ENCODE data around the gene TCAF1.

The TCAF1 gene

DNA sequence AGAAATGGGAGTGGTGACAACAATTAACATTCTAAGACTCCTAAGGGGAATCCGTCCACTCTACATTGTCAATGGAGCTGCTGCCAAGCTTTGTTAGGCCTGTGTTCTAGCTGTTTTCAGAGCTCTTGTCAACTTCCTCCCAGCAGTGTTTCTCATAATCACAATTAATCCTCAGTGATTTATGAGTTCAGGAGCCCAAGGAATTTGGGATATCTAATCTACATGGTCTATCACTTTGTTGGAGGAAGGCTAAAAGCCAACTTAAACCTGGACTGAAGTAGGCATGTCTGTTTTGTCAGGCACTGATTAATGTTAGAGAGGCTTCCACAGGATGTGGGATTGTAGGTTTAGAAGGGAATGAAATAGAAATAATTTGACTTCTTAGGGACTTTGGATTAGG lies 22.9 kb upstream of the TCAF1 start:
- H3K4me1 ChIP-seq (ENCODE audit: control insufficient read depth in 1 of 2, insufficient read depth in 2 of 2, low read length in 2 of 2) = no peaks in the 10 kb centered on the region
- H3K9me3 ChIP-seq (ENCODE audit: control insufficient read depth in 1 of 2, low read length in 2 of 2) = no peaks in the 10 kb centered on the region
- no peaks in the 10 kb centered on the region for H3K36me3 ChIP-seq (ENCODE audit: control insufficient read depth in 1 of 2, insufficient read depth in 2 of 2, low read length in 2 of 2)
- H3K4me3 ChIP-seq (ENCODE audit: low read depth in 1 of 2, low read length in 2 of 2) = no peak overlapping the region
- H3K27me3 ChIP-seq (ENCODE audit: low read depth, low read length) = no peaks in the 10 kb centered on the region
- no peak overlapping the region for H3K27ac ChIP-seq (ENCODE audit: low read length)

DNA sequence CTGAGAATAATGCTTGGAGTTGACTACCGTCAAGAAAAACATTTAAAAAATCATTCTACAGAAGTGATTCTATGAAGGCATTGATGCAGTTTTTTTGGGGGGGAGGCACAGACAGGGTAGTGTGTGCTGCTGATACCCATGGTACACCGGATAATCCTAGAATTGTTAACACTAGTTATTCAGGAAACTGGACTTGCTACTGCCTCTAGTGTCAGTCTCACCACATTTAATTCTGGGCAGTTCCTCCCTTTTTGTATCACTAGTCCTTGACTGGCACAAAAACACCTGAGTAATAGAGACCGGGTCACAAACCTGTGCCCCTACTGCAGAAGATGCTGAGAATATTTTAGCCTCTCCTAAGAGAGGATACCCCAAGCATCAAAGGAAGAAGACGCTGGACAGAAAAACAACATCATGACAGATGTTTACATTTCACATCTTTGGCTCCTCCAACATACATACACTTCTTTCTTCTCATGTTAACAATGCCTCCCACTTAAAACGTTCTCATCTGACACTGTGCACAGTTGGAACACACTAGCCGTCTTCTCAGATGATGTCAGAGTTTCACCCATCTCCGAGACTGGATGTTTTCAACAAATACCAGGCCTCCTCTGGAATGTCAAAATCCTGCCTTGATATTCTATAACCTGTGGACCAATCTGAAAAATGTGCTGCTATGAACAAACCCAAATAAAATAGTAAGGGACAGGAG lies 13.1 kb upstream of the TCAF1 start:
- H3K27ac ChIP-seq (ENCODE audit: low read length) = no peak overlapping the region
- no peak overlapping the region for H3K4me3 ChIP-seq (ENCODE audit: low read depth in 1 of 2, low read length in 2 of 2)
- H3K4me1 ChIP-seq (ENCODE audit: control insufficient read depth in 1 of 2, insufficient read depth in 2 of 2, low read length in 2 of 2) = peaks cover 0 to 5% of the 10 kb centered on the region in 2 donors
- no peaks in the 10 kb centered on the region for H3K27me3 ChIP-seq (ENCODE audit: low read depth, low read length)
- no peaks in the 10 kb centered on the region for H3K36me3 ChIP-seq (ENCODE audit: control insufficient read depth in 1 of 2, insufficient read depth in 2 of 2, low read length in 2 of 2)
- H3K9me3 ChIP-seq (ENCODE audit: control insufficient read depth in 1 of 2, low read length in 2 of 2) = no peaks in the 10 kb centered on the region

DNA sequence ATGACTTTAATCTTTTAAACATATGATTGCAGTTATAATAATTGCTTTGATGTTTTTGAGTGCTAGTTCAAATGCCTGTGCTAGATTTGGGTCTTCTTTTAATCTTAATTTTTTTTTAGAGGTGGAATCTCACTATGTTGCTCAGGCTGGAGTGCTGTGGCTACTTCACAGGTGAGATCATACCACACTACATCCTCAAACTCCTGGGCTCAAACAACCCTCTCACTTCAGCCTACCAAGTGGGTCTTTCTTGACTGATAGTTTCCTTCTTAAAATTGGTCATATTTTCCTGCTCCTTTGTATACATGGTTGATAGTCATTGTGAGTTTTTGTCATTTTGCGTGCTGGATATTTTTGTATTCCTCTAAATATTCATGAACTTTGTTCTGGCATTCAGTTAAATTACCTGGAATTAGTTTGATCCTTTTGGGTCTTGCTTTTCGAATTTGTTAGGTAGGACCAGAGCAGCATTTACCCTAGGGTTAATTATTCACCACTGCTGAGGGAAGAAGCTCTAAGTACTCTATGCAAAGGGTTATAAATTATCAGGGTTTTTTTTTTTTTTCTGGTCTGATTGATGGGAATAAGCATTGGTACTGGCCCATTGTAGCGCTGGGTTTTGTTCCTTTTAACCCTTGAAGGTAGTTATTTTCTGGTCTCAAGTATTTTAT lies 12.1 kb upstream of the TCAF1 start:
- no peaks in the 10 kb centered on the region for H3K36me3 ChIP-seq (ENCODE audit: control insufficient read depth in 1 of 2, insufficient read depth in 2 of 2, low read length in 2 of 2)
- no peak overlapping the region for H3K4me3 ChIP-seq (ENCODE audit: low read depth in 1 of 2, low read length in 2 of 2)
- peaks cover 0 to 10% of the 10 kb centered on the region in 2 donors for H3K4me1 ChIP-seq (ENCODE audit: control insufficient read depth in 1 of 2, insufficient read depth in 2 of 2, low read length in 2 of 2)
- H3K9me3 ChIP-seq (ENCODE audit: control insufficient read depth in 1 of 2, low read length in 2 of 2) = no peaks in the 10 kb centered on the region
- H3K27ac ChIP-seq (ENCODE audit: low read length) = no peak overlapping the region
- H3K27me3 ChIP-seq (ENCODE audit: low read depth, low read length) = no peaks in the 10 kb centered on the region

DNA sequence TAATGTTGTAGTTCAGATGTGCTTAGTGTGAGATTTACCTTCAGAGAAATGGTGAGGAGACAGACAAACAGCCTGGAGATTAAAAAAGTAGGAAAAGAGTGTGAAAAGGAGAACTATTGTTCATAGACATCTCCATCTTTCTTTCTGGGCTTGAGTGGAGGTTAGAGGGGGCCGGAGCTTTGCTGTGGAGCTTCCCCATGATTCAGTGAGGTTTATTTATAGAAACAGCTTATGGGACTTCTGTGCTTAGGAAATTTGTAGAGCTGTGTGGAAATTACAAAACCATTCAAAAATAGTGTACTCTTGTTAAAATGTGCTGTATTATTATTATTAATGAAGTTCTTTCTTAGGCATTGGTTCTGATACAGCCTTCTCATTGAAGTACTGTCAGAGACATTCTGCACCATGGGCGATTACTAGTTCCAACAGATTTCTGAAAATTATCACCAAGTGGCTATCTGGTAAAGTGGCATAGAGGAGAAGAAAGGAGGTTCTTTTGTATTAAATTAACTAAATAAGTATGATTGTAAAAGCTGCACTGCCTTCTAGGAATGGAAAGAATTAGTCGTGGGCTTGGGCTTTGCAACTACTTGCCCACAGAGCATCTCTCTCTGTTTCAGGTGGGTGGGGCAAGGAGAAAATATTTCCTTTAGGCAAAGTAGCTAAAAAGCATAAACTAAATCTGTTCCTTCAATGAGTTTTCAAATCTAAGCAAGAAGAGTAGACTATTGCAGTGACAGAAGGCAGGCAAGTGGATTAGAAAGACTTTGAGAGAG lies 8.7 kb upstream of the TCAF1 start:
- Histone ChIP-seq H3K4me3 (ENCODE audit: low read depth in 1 of 2, low read length in 2 of 2) (no peak overlapping the region), H3K4me1 (ENCODE audit: control insufficient read depth in 1 of 2, insufficient read depth in 2 of 2, low read length in 2 of 2) (peaks cover 0 to 18% of the 10 kb centered on the region in 2 donors), H3K9me3 (ENCODE audit: control insufficient read depth in 1 of 2, low read length in 2 of 2) (no peaks in the 10 kb centered on the region), H3K36me3 (ENCODE audit: control insufficient read depth in 1 of 2, insufficient read depth in 2 of 2, low read length in 2 of 2) (no peaks in the 10 kb centered on the region), H3K27me3 (ENCODE audit: low read depth, low read length) (no peaks in the 10 kb centered on the region), H3K27ac (ENCODE audit: low read length) (no peak overlapping the region)

DNA sequence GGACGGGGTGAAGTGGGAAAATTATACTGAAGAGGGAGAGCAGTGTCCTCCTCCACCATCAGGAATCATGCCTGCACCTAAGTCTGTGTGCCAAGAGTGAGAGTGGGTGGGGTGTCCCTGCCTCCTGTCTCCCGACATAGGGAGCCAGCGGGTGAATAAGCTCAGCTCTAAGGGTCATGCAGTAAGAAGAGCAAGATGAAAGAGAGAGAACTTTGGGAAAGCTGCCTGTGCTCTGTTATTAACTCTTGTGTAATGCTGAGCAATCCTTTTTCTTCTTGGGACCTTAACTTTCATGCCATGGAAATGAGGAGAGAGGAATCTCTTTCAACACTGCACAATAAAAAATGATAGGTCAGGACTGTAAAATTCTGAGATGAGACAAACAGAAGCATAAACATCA lies 7.9 kb upstream of the TCAF1 start:
- Histone ChIP-seq H3K9me3 (ENCODE audit: control insufficient read depth in 1 of 2, low read length in 2 of 2) (no peaks in the 10 kb centered on the region), H3K4me3 (ENCODE audit: low read depth in 1 of 2, low read length in 2 of 2) (no peak overlapping the region), H3K27ac (ENCODE audit: low read length) (no peak overlapping the region), H3K4me1 (ENCODE audit: control insufficient read depth in 1 of 2, insufficient read depth in 2 of 2, low read length in 2 of 2) (peaks cover 0 to 20% of the 10 kb centered on the region in 2 donors), H3K36me3 (ENCODE audit: control insufficient read depth in 1 of 2, insufficient read depth in 2 of 2, low read length in 2 of 2) (no peaks in the 10 kb centered on the region), H3K27me3 (ENCODE audit: low read depth, low read length) (no peaks in the 10 kb centered on the region)

DNA sequence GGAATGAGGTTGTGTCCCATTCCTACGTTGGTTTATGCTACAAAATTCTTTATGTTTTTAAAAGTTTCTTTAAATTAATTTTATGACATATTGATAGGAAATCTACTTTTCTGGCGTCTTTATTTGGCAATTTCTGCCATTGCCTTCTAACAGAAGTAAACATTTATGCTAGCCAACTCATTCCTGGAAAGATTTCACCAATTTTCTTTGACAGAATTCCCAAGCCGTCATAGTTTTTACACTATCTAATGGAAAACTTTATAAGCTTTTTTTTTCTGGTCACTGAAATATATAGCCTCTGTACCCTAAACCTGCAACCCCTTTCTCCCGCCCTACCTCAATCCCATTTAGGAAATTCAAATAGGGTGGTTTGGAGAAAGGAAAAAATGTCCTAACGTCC lies 6.1 kb upstream of the TCAF1 start:
- Histone ChIP-seq H3K36me3 (ENCODE audit: control insufficient read depth in 1 of 2, insufficient read depth in 2 of 2, low read length in 2 of 2) (no peaks in the 10 kb centered on the region), H3K9me3 (ENCODE audit: control insufficient read depth in 1 of 2, low read length in 2 of 2) (no peaks in the 10 kb centered on the region), H3K27me3 (ENCODE audit: low read depth, low read length) (no peaks in the 10 kb centered on the region), H3K4me1 (ENCODE audit: control insufficient read depth in 1 of 2, insufficient read depth in 2 of 2, low read length in 2 of 2) (peaks cover 0 to 20% of the 10 kb centered on the region in 2 donors), H3K4me3 (ENCODE audit: low read depth in 1 of 2, low read length in 2 of 2) (no peak overlapping the region), H3K27ac (ENCODE audit: low read length) (no peak overlapping the region)

DNA sequence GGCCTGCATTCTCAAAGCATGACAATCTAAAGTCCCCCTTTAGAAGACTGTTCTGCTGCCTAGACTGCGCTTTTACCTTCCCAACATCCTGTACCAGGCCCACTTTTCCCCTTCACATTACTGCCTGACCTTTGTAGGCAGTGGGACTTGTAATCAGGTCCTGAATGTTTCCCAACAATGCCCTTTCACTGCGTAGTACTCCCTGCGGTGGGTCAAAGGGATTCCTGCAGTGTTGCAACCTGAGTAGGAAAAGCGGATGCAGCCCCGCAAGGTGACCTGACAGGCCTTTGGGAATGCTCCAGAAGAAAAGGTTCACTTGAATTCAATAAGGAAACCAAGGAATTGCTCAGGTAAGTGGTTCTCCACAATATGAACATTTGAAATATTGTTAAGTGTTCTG lies 4.9 kb upstream of the TCAF1 start:
- H3K4me3 ChIP-seq (ENCODE audit: low read depth in 1 of 2, low read length in 2 of 2) = no peak overlapping the region
- H3K4me1 ChIP-seq (ENCODE audit: control insufficient read depth in 1 of 2, insufficient read depth in 2 of 2, low read length in 2 of 2) = peaks cover 0 to 20% of the 10 kb centered on the region in 2 donors
- H3K27ac ChIP-seq (ENCODE audit: low read length) = no peak overlapping the region
- H3K36me3 ChIP-seq (ENCODE audit: control insufficient read depth in 1 of 2, insufficient read depth in 2 of 2, low read length in 2 of 2) = no peaks in the 10 kb centered on the region
- H3K9me3 ChIP-seq (ENCODE audit: control insufficient read depth in 1 of 2, low read length in 2 of 2) = no peaks in the 10 kb centered on the region
- no peaks in the 10 kb centered on the region for H3K27me3 ChIP-seq (ENCODE audit: low read depth, low read length)

DNA sequence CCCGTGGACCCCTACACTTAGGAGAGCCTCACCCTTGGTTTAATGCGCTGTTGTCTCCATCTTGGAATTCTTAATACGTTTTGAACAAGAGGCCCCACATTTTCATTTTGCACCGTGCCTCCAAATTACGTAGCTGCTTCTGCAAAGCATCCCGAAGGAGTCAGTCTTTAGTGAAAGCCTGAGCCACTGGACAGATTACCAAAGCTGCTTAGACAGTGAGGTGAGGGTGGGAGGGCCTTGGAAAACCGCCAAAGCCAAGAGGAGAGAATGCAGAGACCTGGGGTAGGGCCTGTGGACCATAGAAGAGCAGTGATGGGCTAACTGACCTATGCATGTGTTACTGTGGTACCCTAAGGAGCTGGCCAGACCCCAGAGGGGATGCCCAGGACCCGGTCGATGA lies 4.2 kb upstream of the TCAF1 start:
- Histone ChIP-seq H3K27ac (ENCODE audit: low read length) (no peak overlapping the region), H3K9me3 (ENCODE audit: control insufficient read depth in 1 of 2, low read length in 2 of 2) (no peaks in the 10 kb centered on the region)

DNA sequence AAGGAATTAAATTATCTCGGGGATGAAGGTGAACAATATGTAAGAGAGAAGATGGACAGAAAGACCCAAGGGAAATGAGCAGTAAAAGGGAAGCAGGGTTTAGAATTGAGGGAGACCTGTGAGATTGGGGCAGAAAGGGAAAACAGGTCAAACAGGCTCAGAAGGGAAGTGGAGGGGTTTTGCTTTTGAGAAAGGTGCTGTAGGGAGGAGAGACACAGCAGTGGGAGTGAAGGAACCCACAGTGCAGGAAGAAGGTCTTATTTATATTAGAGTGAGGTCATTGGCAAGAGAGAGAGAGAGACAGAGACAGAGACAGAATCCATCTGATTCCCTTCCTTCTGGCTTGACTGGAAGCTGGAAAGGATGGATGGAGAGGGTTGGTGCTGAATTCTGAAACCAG lies 3.5 kb upstream of the TCAF1 start:
- H3K9me3 ChIP-seq (ENCODE audit: control insufficient read depth in 1 of 2, low read length in 2 of 2) = no peaks in the 10 kb centered on the region
- no peaks in the 10 kb centered on the region for H3K36me3 ChIP-seq (ENCODE audit: control insufficient read depth in 1 of 2, insufficient read depth in 2 of 2, low read length in 2 of 2)
- no peak overlapping the region for H3K27ac ChIP-seq (ENCODE audit: low read length)
- H3K4me1 ChIP-seq (ENCODE audit: control insufficient read depth in 1 of 2, insufficient read depth in 2 of 2, low read length in 2 of 2) = peaks cover 5 to 22% of the 10 kb centered on the region in 2 donors
- H3K27me3 ChIP-seq (ENCODE audit: low read depth, low read length) = no peaks in the 10 kb centered on the region
- no peak overlapping the region for H3K4me3 ChIP-seq (ENCODE audit: low read depth in 1 of 2, low read length in 2 of 2)

More for the DNA sequence above, 4.2 kb upstream of the TCAF1 start:
- Histone ChIP-seq H3K27me3 (ENCODE audit: low read depth, low read length) (no peaks in the 10 kb centered on the region), H3K4me3 (ENCODE audit: low read depth in 1 of 2, low read length in 2 of 2) (no peak overlapping the region), H3K4me1 (ENCODE audit: control insufficient read depth in 1 of 2, insufficient read depth in 2 of 2, low read length in 2 of 2) (peaks cover 0 to 20% of the 10 kb centered on the region in 2 donors), H3K36me3 (ENCODE audit: control insufficient read depth in 1 of 2, insufficient read depth in 2 of 2, low read length in 2 of 2) (no peaks in the 10 kb centered on the region)

DNA sequence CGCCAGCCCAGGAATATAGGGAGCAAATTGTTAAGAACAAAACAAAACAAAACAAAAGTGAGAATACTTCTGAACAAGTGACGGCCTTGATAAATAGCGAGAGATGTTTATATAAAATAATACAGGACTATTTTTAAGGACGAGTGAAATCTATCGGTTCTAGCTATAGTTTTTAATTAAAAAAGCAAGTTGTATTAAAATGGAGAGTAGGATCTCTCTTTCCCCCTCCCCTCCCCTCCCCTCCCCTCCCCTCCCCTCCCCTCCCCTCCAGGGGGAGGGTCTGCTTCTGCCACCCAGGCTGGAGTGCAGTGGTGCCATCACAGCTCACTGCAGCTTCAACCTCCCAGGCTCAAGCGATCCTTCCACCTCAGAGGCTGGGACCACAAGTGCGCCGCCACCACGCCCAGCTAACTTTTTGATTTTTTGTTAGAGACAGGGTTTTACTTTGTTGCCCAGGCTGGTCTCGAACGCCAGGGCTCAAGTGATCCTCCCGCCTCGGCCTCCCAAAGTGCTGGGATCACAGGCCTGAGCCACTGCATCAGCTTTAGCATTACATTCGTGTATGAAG lies 440 bp upstream of the TCAF1 start:
- Histone ChIP-seq H3K36me3 (ENCODE audit: control insufficient read depth in 1 of 2, insufficient read depth in 2 of 2, low read length in 2 of 2) (no peaks in the 10 kb centered on the region), H3K9me3 (ENCODE audit: control insufficient read depth in 1 of 2, low read length in 2 of 2) (no peaks in the 10 kb centered on the region), H3K4me3 (ENCODE audit: low read depth in 1 of 2, low read length in 2 of 2) (peak overlapping the region in 1 of 2 donors; percentile 85), H3K27ac (ENCODE audit: low read length) (no peak overlapping the region), H3K27me3 (ENCODE audit: low read depth, low read length) (no peaks in the 10 kb centered on the region), H3K4me1 (ENCODE audit: control insufficient read depth in 1 of 2, insufficient read depth in 2 of 2, low read length in 2 of 2) (peaks cover 10 to 20% of the 10 kb centered on the region in 2 donors)

DNA sequence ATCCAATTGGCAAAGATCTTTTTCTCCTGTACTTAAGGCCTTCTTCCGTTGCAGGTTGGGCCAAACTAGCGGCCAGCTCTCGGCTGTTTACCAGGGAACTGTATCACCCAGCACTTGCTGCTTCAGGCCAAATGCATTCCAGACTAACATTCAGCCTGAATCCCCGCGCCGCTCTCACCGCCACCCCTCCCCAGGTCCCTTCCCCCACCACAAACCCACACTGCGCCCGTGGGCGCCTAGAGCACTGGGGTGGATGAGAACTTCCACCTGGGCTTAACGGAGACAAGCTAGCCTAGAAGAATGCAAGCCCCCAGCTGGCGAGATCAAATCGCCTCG lies 676 bp downstream of the TCAF1 start:
- peak overlapping the region; percentile 85 to 95 for H3K4me3 ChIP-seq (ENCODE audit: low read depth in 1 of 2, low read length in 2 of 2)
- H3K36me3 ChIP-seq (ENCODE audit: control insufficient read depth in 1 of 2, insufficient read depth in 2 of 2, low read length in 2 of 2) = no peaks in the 10 kb centered on the region
- no peaks in the 10 kb centered on the region for H3K27me3 ChIP-seq (ENCODE audit: low read depth, low read length)
- H3K4me1 ChIP-seq (ENCODE audit: control insufficient read depth in 1 of 2, insufficient read depth in 2 of 2, low read length in 2 of 2) = peaks cover 10 to 20% of the 10 kb centered on the region in 2 donors
- peak overlapping the region; percentile 96 for H3K27ac ChIP-seq (ENCODE audit: low read length)
- H3K9me3 ChIP-seq (ENCODE audit: control insufficient read depth in 1 of 2, low read length in 2 of 2) = no peaks in the 10 kb centered on the region
